Activated CD4-positive, CD25-positive, alpha-beta regulatory T cell treated with anti-CD3 and anti-CD28 coated beads, Interleukin-2, amount 50 U/mL, for 16 hours (primary cell): ENCODE measurements around the gene PPP2R5D.
"Not testable (repeated sequence)": the region's sequence is repeated elsewhere in the genome, so short reads cannot be mapped to it uniquely, and the experiment has no call there.

Source experiments
- DNase-seq: peaks from one replicate; pipeline ENCODE4 v3.0.0-alpha.2; 2020; ENCODE audit warnings: low read depth, low spot score

PPP2R5D gene

DNA sequence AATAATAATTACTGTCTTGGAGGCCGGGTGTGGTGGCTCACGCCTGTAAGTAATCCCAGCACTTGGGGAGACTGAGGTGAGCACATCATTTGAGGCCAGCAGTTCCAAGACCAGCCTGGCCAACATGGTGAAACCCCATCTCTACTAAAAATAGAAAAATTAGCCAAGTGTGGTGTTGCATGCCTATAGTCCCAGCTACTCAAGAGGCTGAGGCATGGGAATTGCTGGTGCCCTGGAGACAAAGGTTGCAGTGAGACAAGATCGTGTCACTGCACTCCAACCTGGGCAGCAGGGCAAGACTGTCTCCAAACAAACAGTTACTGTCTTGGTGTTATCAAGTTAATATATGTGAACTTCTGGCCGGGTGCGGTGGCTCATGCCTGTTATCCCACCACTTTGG is 42.0 kb downstream of the PPP2R5D start:
- no peak for DNase-seq

DNA sequence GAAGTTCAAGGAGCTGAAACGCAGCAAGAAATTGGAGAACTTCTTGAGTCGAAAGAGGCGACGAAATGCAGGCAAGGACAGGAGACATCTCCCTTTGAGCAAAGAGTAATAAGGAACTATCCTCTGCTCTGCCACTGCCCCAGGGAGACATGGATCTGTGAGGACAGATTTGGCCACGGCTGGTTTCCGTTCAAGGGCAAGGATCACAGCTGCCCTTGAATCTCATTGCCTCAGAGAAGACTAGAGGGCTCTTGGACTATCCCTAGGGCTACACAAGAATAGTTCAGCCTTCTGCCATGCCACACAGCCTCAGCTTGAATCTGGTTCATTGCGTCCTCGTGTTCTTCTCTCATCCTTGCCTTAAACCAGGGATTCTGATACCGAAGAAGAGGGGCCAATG is 44.8 kb downstream of the PPP2R5D start:
- no peak for DNase-seq

DNA sequence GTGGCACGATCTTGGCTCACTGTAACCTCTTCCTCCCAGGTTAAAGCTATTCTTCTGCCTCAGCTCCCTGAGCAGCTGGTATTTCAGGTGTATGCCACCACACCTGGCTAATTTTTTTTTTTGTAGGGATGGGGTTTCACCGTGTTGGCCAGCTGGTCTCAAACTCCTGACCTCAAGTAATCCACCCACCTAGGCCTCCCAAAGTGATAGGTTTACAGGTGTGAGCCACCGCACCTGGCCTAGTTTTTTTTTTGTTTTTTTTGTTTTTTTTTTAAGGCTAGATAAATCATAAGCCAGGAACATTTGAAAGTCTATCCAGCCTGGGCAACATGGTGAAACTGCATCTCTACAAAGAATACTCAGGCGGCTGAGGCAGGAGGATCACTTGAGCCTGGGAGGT is 48.0 kb downstream of the PPP2R5D start:
- no peak for DNase-seq

DNA sequence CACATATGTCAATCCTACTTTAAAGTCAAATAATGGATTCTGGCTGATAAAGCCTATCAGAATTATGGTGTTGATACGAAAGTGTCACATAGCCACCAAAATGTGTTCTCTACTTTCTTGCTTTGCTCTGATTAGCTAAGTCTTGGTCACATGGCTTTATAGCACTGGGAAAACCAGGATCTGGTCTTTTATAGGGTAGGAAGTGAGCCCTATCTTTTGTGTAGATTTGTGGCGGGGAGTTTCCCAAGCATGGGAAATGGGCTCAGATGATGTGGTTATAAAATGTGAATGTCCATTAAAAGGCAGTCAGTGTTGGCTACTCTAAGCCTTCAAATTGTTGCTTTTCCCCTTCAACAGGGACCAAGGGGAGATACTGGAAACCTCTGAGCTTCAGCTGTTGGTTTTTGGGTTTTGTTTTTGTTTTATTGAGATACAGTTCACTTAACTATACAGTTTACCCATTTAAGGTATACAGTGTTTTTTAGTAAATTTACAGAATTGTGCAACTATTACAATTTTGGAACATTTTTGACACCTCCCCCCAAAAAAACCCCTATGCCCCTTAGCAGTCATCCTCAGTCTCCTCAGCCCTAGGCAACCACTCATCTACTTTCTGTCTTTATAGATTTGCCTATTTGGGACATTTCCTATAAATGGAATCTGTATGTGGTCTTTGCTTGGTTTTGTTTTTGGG is 49.3 kb downstream of the PPP2R5D start:
- no peak for DNase-seq

DNA sequence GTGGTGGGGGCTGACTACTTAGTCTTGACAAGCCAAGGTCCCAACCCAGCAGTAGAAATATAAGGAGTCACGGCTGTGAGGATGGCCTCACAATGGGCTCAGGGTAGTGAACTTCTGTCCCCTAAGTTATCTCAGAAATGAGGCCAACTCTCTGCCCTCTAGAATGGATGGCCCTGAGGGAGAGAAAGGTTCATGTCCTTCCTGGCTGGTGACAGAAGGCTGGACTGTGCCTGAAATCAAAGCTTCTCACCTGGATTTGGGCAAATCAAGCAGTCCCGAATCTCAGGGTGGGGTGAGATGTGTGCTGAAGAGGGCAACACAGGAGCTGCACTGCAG is 49.8 kb downstream of the PPP2R5D start:
- DNase-seq, result no peak

DNA sequence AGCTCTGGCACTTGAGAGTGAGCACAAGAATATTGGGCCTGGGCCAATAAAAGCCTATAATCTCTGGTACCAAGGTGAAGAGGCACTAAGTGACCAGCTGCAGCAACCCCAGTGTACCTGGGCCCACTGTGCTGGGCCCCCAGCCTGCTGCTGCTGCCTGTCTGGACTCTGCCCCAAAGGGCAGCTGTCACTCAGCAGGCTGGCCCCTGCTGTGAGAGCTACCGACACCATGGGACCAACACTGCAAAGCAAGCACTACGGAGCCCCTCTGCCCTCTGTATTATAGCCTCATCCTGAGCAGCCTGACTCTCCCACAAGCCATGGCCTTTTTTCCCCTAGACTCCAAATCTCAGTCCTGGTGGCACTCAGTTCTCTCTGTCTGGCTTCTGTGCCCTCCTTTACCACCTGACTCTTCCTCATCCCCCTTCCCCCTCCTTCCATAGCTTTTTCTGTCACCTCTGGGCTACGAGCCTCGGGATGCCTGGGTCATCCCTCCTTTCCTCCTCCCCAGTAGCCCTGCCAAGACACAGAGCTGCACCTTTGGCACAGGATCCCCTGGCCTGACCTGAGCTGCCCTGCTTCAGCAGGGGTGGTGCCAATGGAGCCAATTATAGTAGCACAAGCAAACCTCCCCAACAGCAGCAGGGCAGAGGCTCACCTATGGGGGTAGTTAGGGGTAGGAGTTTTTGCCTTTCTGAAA is 51.3 kb downstream of the PPP2R5D start:
- no peak for DNase-seq

DNA sequence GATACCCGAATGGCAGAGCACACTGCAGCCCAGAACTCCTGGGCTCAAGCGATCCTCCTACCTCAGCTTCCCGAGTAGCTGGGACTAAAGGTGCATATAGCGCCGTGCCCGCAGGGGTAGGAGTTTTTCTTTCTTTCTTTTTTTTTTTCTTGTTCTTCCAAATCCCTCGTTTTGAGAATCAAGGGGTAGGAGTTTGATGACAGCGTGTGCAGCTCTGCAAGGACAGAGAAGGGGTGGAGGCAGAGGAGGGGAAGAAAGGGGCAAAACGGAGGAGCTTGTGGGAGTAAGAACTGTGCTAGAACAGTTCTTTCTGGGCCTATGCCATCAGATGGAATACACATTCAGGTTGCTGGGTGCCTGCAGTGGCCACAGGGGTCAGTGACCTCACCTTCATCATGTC is 52.3 kb downstream of the PPP2R5D start:
- DNase-seq, result no peak

DNA sequence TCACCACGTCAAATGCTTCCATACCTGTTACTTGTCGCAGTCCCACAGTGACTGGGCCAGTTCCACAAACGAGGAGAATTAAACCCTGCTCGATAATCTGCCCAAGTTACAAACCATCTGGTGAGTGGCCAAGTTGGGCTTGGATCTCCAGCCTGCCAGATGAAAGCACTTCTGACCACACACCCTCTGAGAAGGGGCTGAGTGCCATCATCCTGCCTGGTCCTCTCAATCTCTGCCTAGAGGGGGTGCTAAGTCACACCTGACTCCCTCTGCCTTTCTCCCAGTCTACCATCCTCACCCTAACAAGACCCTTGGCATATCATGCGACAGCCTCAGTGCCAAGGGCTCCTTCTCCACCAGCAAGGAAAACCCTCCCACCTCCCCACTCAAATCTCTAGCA is 52.8 kb downstream of the PPP2R5D start:
- no peak for DNase-seq

DNA sequence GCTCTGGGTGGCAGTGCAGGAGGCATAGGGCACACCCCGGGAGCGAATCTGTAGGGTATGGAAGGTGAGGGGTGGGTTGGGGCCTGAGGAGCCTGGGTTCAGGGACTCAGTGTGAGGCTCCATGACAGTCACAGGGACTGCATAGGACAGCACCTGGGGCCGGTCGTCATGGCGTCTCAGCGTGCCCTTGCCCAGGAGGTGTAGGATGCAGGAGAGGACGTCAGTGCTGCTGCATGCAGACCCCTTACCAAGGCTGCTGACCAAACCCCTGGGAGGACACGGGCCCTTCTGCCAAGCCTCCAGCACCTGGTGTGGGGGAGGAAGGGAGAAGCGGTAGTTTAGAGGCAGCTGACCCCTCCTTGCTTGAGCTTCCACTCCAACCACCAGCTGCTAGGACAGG is 53.3 kb downstream of the PPP2R5D start:
- no peak for DNase-seq

DNA sequence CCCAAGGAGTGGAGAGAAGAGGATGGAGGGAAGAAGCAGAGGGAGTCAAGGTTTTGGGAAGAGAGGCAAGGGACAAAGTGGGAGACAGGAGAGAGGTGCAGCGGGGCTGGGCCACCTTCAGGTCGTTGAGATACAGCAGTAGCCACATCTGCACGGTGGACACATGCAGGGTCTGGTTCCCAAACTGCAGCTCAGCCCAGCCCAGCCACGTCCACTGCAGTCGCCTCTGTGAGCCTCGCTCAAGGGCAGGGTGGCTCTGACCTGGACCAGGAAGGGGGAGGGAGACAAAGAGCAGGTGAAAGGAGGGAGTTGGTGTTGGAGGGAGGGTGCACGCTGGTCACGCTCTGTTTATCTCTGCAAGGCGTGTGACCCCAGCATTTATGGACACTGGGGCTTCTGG is 54.4 kb downstream of the PPP2R5D start:
- DNase-seq, result no peak

DNA sequence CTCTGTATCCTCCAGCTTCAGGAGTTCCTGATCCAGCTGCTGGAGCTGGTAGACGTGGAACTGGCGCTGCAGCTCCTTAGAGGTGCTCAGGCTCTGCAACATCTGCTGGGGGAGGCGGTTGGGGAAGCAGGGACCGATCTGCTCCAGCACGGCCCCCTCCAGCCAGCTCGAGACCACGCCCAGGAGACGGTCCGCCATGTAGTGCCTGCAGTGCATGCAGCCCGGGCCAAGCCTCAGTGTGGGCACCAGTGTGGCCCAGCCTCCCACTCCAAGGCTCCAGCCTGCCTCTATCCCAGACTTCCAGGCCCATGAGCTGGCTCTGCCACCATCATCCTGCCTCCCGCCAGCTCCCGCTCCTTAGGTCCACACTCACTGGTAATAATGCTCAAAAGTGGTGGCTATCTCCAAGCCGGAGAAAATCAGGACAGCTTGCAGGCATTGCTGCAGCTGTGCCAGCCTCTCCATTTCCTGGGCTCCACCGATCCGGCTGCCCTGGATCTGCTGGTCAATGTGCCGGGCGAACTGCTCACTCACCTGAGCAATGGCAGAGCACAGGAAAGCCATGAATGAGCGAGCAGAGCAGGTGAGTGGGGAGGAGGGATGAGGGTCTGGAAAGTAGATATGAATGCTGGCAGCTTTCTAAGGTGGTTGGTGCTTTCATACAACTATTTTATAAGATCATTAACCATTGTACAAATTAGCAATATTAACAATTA is 56.3 kb downstream of the PPP2R5D start:
- no peak for DNase-seq

DNA sequence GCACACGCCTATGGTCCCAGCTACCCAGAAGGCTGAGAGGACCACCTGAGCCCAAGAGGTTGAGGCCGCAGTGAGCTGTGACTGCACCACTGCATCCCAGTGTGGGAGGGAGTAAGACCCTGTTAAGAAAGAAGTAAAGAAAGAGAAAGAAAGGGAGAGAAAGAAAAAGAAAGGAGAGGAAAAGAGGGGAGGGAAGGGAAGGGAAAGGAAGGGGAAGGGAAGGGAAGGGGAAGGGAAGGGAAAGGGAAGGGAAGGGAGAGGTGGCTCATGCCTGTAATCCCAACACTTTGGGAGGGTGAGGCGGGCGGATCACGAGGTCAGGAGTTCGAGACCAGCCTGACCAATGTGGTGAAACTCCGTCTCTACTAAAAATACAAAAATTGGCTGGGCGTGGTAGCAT is 57.1 kb downstream of the PPP2R5D start:
- DNase-seq, result not testable (repeated sequence)

DNA sequence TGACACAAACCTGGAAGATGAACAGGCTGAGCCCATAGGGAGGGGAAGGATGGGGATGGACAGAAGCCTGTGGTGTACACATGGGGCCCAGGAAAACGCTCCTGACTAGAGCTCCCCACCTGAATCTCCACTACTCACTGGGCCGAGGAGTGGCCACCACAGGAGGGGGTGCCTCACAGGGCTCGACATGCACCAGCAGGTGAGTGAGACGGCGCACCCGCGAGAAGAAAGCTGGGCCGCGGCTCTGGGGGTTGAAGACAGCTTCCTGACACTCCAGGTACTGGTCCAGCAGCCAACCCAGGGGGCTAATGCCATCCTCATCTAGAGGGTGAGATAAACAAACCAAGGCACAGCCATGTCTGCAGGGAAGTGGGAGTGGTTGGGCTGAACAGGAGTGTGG is 58.9 kb downstream of the PPP2R5D start:
- DNase-seq, result no peak

DNA sequence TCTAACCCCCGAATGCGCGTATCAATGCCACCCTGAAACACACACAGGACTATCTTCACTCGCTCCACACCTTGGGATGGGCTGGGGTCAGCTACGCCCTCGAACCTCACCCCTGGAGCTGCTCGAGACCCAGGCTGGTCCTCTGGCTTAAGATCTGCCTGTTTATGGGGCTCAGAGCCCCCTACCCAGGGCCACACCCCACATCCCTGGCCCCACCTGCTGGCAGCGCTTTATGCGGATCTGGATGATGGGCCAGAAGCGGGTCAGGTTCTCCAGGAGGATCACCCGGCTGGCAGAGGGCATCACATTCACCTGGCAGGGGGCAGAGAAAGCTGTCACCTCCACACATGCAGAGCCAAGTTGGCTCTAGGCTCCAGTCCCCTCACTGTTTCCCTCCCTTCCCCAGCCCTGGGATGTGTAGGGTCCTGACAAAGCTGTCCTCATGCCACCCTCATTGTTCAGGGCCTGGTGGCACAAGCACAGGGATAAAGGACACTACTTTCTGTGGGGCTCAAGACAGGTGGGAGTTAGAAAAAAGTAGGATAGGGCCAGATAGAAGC is 61.1 kb downstream of the PPP2R5D start:
- no peak for DNase-seq

DNA sequence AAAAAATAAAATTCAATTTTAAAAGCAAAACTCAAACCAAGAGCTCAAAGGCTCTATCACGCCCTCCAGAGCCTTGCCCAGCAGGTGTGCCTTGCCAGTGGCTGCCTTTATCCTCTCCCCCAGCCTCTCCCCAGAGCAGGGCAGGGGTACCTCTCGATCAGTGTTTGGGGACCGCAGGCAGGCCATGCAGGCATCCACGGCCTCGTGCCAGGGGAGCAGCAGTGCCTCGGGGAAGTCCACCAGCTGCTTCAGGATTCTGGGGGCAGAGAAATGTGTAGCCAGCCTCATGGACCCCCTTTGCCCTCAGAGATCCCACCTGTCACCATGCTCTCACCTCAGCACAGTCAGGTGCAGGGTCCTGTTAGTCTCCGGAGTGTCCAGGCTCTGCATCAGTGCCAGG is 63.6 kb downstream of the PPP2R5D start:
- DNase-seq, result no peak

DNA sequence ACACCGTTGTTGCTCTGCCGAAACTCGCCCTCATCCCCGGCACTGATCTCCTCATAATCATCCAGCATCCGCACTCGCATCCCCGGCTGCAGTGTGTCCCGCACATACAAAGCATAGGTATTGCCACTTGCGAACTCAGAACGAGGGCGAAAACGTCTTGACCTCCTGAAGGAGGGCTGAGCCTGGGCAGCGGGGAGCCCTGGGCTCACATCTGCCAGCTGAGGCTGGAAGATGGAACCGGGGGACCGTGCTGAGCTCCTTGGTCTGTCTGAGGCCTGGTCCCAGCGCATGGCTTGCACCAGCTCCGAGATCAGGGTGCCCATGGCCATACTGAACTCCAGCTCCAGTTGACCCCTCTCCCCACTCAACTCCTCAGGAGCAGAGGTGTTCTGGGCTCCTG is 66.6 kb downstream of the PPP2R5D start:
- DNase-seq, result no peak

DNA sequence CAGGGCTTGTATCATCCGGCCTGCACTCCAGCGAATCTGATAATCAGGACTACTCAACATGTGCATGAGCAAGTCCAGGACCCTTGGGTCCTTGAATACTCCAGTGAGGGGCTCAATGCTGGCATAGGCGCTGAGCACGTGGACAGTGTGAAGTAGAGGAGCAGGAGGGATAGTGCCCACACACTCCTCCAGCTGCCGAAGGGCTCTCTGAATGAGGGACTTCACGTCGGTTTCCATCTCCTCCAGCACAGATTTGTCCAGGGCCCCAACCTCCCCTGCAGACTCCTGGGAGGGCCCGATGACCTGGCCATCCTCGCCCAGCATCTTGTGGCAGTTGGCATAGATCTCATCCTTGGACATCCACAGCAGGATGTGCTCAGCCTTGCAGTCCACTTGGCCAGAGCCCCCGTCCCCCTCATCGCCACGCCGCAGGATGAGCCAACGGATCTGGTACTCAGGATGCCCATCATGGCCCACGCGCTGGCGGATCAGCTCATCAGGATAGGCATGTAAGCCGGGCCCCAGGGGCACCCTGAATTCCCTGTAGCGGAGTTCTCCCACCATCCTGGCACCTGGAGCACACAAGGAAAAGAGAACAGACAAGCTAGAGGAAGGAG is 68.0 kb downstream of the PPP2R5D start:
- no peak for DNase-seq

DNA sequence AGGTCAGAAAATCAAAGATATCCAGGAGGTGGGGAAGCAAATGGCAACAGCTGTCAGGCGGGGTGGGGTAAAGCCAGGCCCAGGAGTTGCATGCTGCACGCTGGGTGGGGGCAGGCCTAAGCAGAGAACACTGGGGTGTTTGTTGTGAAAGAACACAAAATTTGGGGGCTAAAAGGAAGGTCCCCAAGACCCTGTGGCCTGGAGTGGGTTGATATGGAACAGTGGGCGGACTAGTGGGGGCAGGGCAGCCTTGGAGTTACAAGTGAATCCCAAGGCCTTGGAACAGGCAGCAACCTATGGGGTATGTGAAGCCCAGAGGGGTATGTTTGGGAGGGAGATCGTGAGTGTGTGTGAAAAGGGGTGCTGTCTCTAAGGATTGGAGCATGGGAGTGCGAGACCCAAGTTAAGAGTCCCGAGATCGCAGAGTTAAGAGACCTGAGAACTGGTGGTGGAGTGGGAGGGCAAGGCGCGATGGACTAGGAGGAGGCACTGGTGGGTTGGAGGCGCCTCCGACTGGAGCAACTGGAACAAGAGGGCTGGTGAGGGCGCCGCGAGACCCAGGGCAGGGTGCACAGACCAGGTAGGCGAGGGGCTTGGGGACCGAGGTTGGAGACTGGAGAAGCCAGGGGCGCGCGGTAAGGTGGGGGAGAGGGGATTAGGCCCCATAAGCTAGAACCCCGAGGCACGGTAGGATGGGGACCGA is 68.6 kb downstream of the PPP2R5D start:
- no peak for DNase-seq

DNA sequence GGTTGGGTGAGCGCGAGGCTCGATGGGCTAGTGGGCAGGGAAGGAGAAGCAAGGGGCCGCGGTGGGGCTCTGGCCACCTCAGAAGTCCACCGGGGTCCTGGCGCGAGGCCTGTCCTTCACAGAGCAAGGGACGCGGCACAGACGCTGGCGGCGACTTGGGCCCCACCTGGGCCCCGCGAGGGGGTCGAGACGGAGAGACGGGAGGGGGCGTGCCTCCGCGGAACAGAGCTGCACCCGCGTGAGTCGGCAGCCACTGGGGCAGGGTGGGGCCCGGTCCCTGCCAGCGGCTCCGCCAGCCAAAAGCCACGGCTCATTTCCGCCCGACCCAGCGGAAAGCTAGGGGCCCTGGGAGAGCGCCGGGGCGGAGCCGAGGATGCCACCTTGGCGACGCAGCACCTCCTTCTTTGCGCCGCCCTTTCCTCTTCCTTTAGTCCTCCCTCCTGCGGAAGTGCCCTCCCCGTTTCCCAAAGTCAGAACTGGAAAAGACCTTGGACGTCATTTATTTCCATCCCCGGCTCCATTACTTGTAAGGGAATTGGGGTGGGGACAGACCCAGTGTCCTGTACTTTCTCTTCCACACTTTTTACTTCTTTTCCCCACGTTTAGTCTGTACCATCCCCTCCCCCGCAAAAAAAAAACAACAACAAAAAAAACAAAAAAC is 69.3 kb downstream of the PPP2R5D start, which contains the start of gene CUL7:
Gene CUL7, minus strand, starts transcription at position 307 of the 661 bp plus-strand sequence. CDS start 1,063 bp downstream, outside the sequence.
- DNase-seq, result peak; percentile 78

DNA sequence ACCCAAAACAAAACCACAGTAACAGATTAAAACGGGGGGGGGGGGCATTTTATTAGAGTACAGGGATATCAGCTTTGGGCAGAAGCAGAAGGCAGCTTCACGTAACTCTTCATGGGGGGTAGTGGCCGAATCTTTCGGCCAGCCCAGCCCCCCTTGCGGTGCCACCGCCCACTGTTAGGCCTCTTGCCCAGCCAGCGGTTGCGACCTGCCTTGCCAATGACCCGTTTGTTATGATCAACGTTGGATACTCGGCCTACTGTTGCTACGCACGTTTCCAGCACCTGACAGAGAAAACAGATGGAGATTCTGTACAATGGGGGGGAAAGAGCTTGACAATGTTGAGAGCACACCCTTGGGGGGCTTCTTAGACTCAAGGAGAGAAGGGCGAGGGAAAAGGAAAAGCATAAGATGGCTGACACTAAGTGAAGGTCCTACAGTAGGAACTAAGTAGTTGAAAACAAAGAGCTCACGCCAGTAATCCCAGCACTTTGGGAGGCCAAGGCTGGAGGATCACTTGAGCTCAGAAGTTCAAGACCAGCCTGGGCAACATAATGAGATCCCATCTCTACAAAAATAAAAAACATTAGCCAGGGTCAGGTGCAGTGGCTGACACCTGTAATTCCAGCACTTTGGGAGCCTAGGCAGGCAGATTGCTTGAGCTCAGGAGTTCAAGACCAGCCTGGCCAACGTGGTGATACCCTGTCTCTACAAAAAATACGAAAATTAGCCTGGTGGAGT is 70.0 kb downstream of the PPP2R5D start:
- no peak for DNase-seq
